Tibial artery (tissue), 4 donors: Measurements from ENCODE around the gene PYCR2.

ENCODE experiments used
- DNase-seq, 2 donors: peaks; one replicate each; pipeline ENCODE4 v3.0.0-alpha.2; 2019
- H3K27ac ChIP-seq, 2 donors: fragments of 200-600 bp; sonication (generic) in 1 of 2; 1 replicate in 1 of 2; 2 replicates in 1 of 2; pipeline ENCODE4 v1.5.1; 2018 to 2019; ENCODE audit warnings: mild to moderate bottlenecking in 1 of 2
- H3K27me3 ChIP-seq, 2 donors: fragments of 200-600 bp; sonication (generic) in 1 of 2; one replicate each; pipeline versions ENCODE4 v1.5.1 to v1.6.0; 2016 to 2019
- H3K36me3 ChIP-seq, 3 donors: fragments of 200-600 bp; sonication (generic) in 2 of 3; one replicate each; pipeline ENCODE4 v1.5.1; 2016 to 2019; ENCODE audit warnings: mild to moderate bottlenecking in 2 of 3
- H3K4me1 ChIP-seq, 4 donors: fragments of 200-600 bp; sonication (generic) in 2 of 4; 1 replicate in 3 of 4; 2 replicates in 1 of 4; pipeline ENCODE4 v1.5.1; 2016 to 2019
- H3K4me3 ChIP-seq, 2 donors: fragments of 200-600 bp; sonication (generic) in 1 of 2; 1 replicate in 1 of 2; 2 replicates in 1 of 2; pipeline ENCODE4 v1.5.1; 2018 to 2019; ENCODE audit warnings: mild to moderate bottlenecking in 2 of 2
- H3K9me3 ChIP-seq, 3 donors: fragments of 200-600 bp; sonication (generic) in 1 of 3; one replicate each; pipeline ENCODE4 v1.5.1; 2016 to 2019
- CTCF ChIP-seq, 2 experiments: fragments of 200-600 bp in 1 of 2; fragments of 450-650 bp in 1 of 2; IDR thresholded peaks; one replicate each; pipeline ENCODE4 v1.5.1; 2017 to 2019; ENCODE audit warnings: antibody characterized with exemption in 2 of 2, mild to moderate bottlenecking in 1 of 2, moderate library complexity in 1 of 2
- intact Hi-C: fragments of 100-400 bp; cut with DNase I; formaldehyde crosslinking; loops from one replicate; pipeline ENCODE4 v1.15.0; 2023; ENCODE audit warnings: low total_unique reads

PYCR2 gene

GRCh38 chr1:225881959-225882693 is 41.9 kb downstream of the PYCR2 start, which contains the start of gene TMEM63A:
TMEM63A (minus strand) TSS chr1:225882380; CDS start chr1:225877580, 4,800 bp downstream.
- Histone ChIP-seq H3K27ac (peak within 1 kb of the TSS; percentile 87 to 94), H3K4me3 (peak within 1 kb of the TSS; percentile 73 to 97), H3K27me3 (no peaks in the 10 kb centered on the region), H3K9me3 (no peaks in the 10 kb centered on the region), H3K4me1 (peaks cover 3 to 48% (median 47%) of the 10 kb centered on the region in 4 donors), H3K36me3 (peaks cover 0 to 4% (median 0%) of the 10 kb centered on the region in 3 donors)
- peak; percentile 94 to 96 for DNase-seq
- TF ChIP-seq CTCF (IDR thresholded peaks at IDR 0.05): peak; percentile 52 to 58
- intact Hi-C loops: no loop called here

GRCh38 chr1:225881081-225881958 is 42.7 kb downstream of the PYCR2 start:
- intact Hi-C loops: no loop called here
- peak; percentile 69 to 88 for DNase-seq
- Histone ChIP-seq H3K36me3 (peaks cover 0 to 11% (median 1%) of the 10 kb centered on the region in 3 donors), H3K27me3 (no peaks in the 10 kb centered on the region), H3K27ac (peak overlapping the region; percentile 87 to 94), H3K9me3 (no peaks in the 10 kb centered on the region), H3K4me3 (peak overlapping the region; percentile 73 to 97), H3K4me1 (peaks cover 3 to 54% (median 50%) of the 10 kb centered on the region in 4 donors)
- TF ChIP-seq CTCF (IDR thresholded peaks at IDR 0.05): no peak

- DNase-seq: no peak
- H3K9me3 ChIP-seq: no peaks in the 10 kb centered on the region
Observed at GRCh38 chr1:225880636-225881035, 43.4 kb downstream of the PYCR2 start.

GRCh38 chr1:225880222-225880588 is 43.8 kb downstream of the PYCR2 start:
- no peak for DNase-seq
- peak overlapping the region in 1 of 2 donors; percentile 73 for H3K4me3 ChIP-seq
- H3K27ac ChIP-seq: peak overlapping the region; percentile 87 to 94
- peaks cover 3 to 54% (median 50%) of the 10 kb centered on the region in 4 donors for H3K4me1 ChIP-seq
- no peaks in the 10 kb centered on the region for H3K27me3 ChIP-seq
- TF ChIP-seq CTCF (IDR thresholded peaks at IDR 0.05): no peak
- no peaks in the 10 kb centered on the region for H3K9me3 ChIP-seq
- intact Hi-C loops: no loop called here
- peaks cover 0 to 16% (median 11%) of the 10 kb centered on the region in 3 donors for H3K36me3 ChIP-seq

More at GRCh38 chr1:225880636-225881035, 43.4 kb downstream of the PYCR2 start:
- no peaks in the 10 kb centered on the region for H3K27me3 ChIP-seq
- H3K4me1 ChIP-seq: peaks cover 3 to 54% (median 50%) of the 10 kb centered on the region in 4 donors
- TF ChIP-seq CTCF (IDR thresholded peaks at IDR 0.05): no peak
- peaks cover 0 to 12% (median 6%) of the 10 kb centered on the region in 3 donors for H3K36me3 ChIP-seq
- intact Hi-C loops: no loop called here
- peak overlapping the region; percentile 87 to 94 for H3K27ac ChIP-seq
- peak overlapping the region; percentile 73 to 97 for H3K4me3 ChIP-seq

- Histone ChIP-seq H3K4me3 (peak overlapping the region in 1 of 2 donors; percentile 73), H3K9me3 (no peaks in the 10 kb centered on the region), H3K27me3 (no peaks in the 10 kb centered on the region), H3K36me3 (peaks cover 0 to 21% (median 16%) of the 10 kb centered on the region in 3 donors), H3K27ac (peak overlapping the region; percentile 87 to 94), H3K4me1 (peaks cover 3 to 54% (median 50%) of the 10 kb centered on the region in 4 donors)
- no peak for TF ChIP-seq CTCF (IDR thresholded peaks at IDR 0.05)
- no peak for DNase-seq
- intact Hi-C loops: loop anchor here (2.0 kb wide), 1 partner anchor 15 kb away; no protein-coding TSS in a partner anchor
Observed at GRCh38 chr1:225879521-225880221, 44.4 kb downstream of the PYCR2 start.
